ENCODE measurements around the gene CHST15. TPM values are rescaled to one million over a fixed set of nuclear protein-coding genes. Genes with fewer than 3 reads are reported as not detected.

The CHST15 gene
- total RNA-seq, 2 donors from 2014 or later, result 0.95 TPM; not detected in 1

- no peaks in the 10 kb centered on the region for H3K4me1 Mint-ChIP-seq (ENCODE audit: low read depth in 2 of 2)
- no peak overlapping the region for H3K27ac Mint-ChIP-seq
- H3K4me3 Mint-ChIP-seq, result no peak overlapping the region
- ATAC-seq, result no peak
- no peaks in the 10 kb centered on the region for H3K9me3 Mint-ChIP-seq
- no peaks in the 10 kb centered on the region for H3K36me3 Mint-ChIP-seq
- H3K27me3 Mint-ChIP-seq, result peaks cover 22 to 29% of the 10 kb centered on the region in 2 donors
- DNase-seq (ENCODE audit: low spot score), result no peak
These were observed 5.4 kb downstream of the CHST15 start for GRCh38 chr10:124087672-124088634.

GRCh38 chr10:124086787-124087671, 6.4 kb downstream of the CHST15 start:
- ATAC-seq (no peak), DNase-seq (ENCODE audit: low spot score) (no peak)
- H3K9me3 Mint-ChIP-seq, result no peaks in the 10 kb centered on the region
- peaks cover 22 to 29% of the 10 kb centered on the region in 2 donors for H3K27me3 Mint-ChIP-seq
- H3K27ac Mint-ChIP-seq, result no peak overlapping the region
- no peaks in the 10 kb centered on the region for H3K36me3 Mint-ChIP-seq
- H3K4me1 Mint-ChIP-seq (ENCODE audit: low read depth in 2 of 2), result no peaks in the 10 kb centered on the region
- no peak overlapping the region for H3K4me3 Mint-ChIP-seq

GRCh38 chr10:124086097-124086710, 7.2 kb downstream of the CHST15 start:
- H3K27me3 Mint-ChIP-seq, result peaks cover 20 to 24% of the 10 kb centered on the region in 2 donors
- H3K36me3 Mint-ChIP-seq, result no peaks in the 10 kb centered on the region
- no peak for DNase-seq (ENCODE audit: low spot score)
- no peak for ATAC-seq
- no peak overlapping the region for H3K27ac Mint-ChIP-seq
- H3K4me1 Mint-ChIP-seq (ENCODE audit: low read depth in 2 of 2), result no peaks in the 10 kb centered on the region
- no peaks in the 10 kb centered on the region for H3K9me3 Mint-ChIP-seq
- H3K4me3 Mint-ChIP-seq, result no peak overlapping the region

DNA sequence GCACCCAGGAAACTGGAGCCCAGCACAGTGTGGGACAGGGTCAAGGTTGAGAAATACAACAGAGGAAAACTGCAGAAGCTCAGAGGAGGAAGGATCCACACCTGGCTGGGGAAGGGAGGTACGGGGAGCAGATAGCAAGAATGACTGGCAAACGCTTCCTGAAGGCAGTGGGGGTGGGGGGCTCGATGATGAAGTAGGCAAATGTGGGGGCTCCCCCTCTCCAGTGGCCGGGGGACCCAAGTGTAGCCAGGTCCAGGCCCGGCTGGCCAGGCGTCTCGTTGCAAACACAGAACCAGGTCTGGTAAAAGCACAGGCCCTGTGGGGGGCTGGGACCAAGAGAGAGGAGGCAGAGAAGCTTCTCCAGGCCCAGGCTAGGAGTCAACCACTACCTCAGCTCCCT, 7.7 kb downstream of the CHST15 start:
- DNase-seq (ENCODE audit: low spot score), result no peak
- no peak for ATAC-seq
- Mint-ChIP-seq H3K27ac (no peak overlapping the region), H3K4me1 (ENCODE audit: low read depth in 2 of 2) (no peaks in the 10 kb centered on the region), H3K36me3 (no peaks in the 10 kb centered on the region), H3K27me3 (peaks cover 15 to 19% of the 10 kb centered on the region in 2 donors), H3K9me3 (no peaks in the 10 kb centered on the region), H3K4me3 (no peak overlapping the region)

- peaks cover 10 to 14% of the 10 kb centered on the region in 2 donors for H3K27me3 Mint-ChIP-seq
- DNase-seq (ENCODE audit: low spot score) (no peak), ATAC-seq (no peak)
- H3K27ac Mint-ChIP-seq, result no peak overlapping the region
- no peak overlapping the region for H3K4me3 Mint-ChIP-seq
- H3K4me1 Mint-ChIP-seq (ENCODE audit: low read depth in 2 of 2), result no peaks in the 10 kb centered on the region
- no peaks in the 10 kb centered on the region for H3K9me3 Mint-ChIP-seq
- H3K36me3 Mint-ChIP-seq, result no peaks in the 10 kb centered on the region
These were observed 8.7 kb downstream of the CHST15 start for GRCh38 chr10:124084708-124085107.

GRCh38 chr10:124083740-124084397, 9.5 kb downstream of the CHST15 start:
- H3K36me3 Mint-ChIP-seq, result no peaks in the 10 kb centered on the region
- DNase-seq (ENCODE audit: low spot score), result no peak
- no peak for ATAC-seq
- no peak overlapping the region for H3K27ac Mint-ChIP-seq
- H3K27me3 Mint-ChIP-seq, result peaks cover 7 to 13% of the 10 kb centered on the region in 2 donors
- H3K4me3 Mint-ChIP-seq, result no peak overlapping the region
- no peaks in the 10 kb centered on the region for H3K4me1 Mint-ChIP-seq (ENCODE audit: low read depth in 2 of 2)
- H3K9me3 Mint-ChIP-seq, result no peaks in the 10 kb centered on the region

GRCh38 chr10:124083047-124083739, 10.2 kb downstream of the CHST15 start:
- H3K4me3 Mint-ChIP-seq, result no peak overlapping the region
- H3K9me3 Mint-ChIP-seq, result no peaks in the 10 kb centered on the region
- ATAC-seq, result no peak
- H3K27ac Mint-ChIP-seq, result no peak overlapping the region
- DNase-seq (ENCODE audit: low spot score), result no peak
- no peaks in the 10 kb centered on the region for H3K4me1 Mint-ChIP-seq (ENCODE audit: low read depth in 2 of 2)
- H3K27me3 Mint-ChIP-seq, result peaks cover under 1 to 6% of the 10 kb centered on the region in 2 donors
- H3K36me3 Mint-ChIP-seq, result no peaks in the 10 kb centered on the region

DNA sequence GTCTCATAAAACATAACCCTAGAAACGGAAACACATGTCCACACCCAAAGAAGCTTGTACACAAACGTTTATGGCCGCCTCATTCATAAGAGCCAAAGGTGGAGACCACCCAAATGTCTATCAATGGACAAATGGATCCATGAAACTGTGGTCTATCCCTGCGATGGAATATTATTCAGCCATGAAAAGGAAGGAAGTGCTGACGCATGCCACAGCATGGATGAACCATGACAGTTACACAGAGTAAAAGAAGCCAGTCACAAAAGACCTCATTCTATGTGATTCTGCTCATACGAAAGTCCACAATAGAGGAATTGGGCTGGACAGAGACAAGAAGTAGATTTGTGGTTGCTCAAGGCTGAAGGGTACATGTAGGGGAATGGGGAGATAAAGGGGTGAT, 10.8 kb downstream of the CHST15 start:
- no peak for ATAC-seq
- DNase-seq (ENCODE audit: low spot score), result no peak
- H3K9me3 Mint-ChIP-seq, result no peaks in the 10 kb centered on the region
- H3K4me1 Mint-ChIP-seq (ENCODE audit: low read depth in 2 of 2), result no peaks in the 10 kb centered on the region
- H3K4me3 Mint-ChIP-seq, result no peak overlapping the region
- H3K36me3 Mint-ChIP-seq, result no peaks in the 10 kb centered on the region
- peaks cover 0 to 13% of the 10 kb centered on the region in 2 donors for H3K27me3 Mint-ChIP-seq
- no peak overlapping the region for H3K27ac Mint-ChIP-seq

DNA sequence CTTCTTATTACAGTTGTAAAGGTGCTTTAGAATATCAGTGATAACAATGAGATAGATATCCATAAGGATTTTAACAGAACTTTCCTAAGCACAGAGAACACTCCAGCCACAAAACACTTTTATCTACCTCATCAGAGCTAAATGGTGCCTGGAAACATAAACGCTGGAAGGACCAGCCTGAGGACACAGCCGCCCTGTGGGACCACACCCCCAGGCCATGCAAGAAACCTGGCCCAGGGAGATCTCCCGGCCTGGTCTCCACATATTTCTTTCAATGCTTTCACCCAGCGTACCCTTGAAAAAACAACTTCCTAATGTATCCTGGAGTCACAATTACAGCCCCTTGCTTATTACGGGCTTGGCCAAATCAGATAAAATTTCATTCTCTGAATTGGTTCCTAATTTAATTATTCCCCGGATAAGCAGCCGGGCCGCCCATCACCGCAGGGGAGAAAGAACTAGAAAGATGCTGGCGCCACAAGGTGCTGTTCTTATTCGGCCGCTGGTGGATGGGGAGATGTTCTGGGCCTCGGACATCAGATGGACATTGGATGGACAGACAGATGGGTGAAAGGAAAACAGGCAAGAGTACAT, 11.8 kb downstream of the CHST15 start:
- Mint-ChIP-seq H3K27ac (no peak overlapping the region), H3K4me3 (no peak overlapping the region), H3K27me3 (peaks cover 0 to 13% of the 10 kb centered on the region in 2 donors), H3K9me3 (no peaks in the 10 kb centered on the region), H3K36me3 (no peaks in the 10 kb centered on the region), H3K4me1 (ENCODE audit: low read depth in 2 of 2) (no peaks in the 10 kb centered on the region)
- DNase-seq (ENCODE audit: low spot score) (no peak), ATAC-seq (no peak)

- no peak overlapping the region for H3K27ac Mint-ChIP-seq
- peaks cover 0 to 13% of the 10 kb centered on the region in 2 donors for H3K27me3 Mint-ChIP-seq
- no peaks in the 10 kb centered on the region for H3K4me1 Mint-ChIP-seq (ENCODE audit: low read depth in 2 of 2)
- H3K4me3 Mint-ChIP-seq, result no peak overlapping the region
- H3K36me3 Mint-ChIP-seq, result no peaks in the 10 kb centered on the region
- H3K9me3 Mint-ChIP-seq, result no peaks in the 10 kb centered on the region
- DNase-seq (ENCODE audit: low spot score), result no peak
- no peak for ATAC-seq
These were observed 13.5 kb downstream of the CHST15 start for GRCh38 chr10:124079864-124080263.

GRCh38 chr10:124078714-124079113, 14.7 kb downstream of the CHST15 start:
- DNase-seq (ENCODE audit: low spot score) (no peak), ATAC-seq (no peak)
- Mint-ChIP-seq H3K4me1 (ENCODE audit: low read depth in 2 of 2) (peaks cover 4 to 5% of the 10 kb centered on the region in 2 donors), H3K9me3 (no peaks in the 10 kb centered on the region), H3K36me3 (no peaks in the 10 kb centered on the region), H3K27me3 (peaks cover 3 to 20% of the 10 kb centered on the region in 2 donors), H3K27ac (no peak overlapping the region), H3K4me3 (no peak overlapping the region)

DNA sequence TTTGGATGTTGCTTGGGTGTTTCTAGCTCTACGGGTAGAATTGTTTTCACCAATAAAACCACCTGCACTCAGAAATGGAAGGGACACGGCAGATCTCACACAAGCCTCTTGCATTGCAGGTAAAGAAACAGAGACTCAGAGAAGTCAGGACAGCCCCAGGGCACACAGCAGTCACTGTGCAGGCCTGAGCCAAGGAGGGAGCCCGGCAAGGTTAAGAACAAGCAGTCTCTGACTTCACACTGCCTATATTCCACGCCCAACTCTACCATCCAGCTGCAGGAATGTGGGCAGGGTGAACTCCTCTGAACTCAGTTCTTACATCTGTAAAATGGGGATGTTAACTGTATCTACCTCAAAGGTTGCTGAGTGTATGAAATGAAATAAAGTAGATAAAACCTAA, 15.4 kb downstream of the CHST15 start:
- DNase-seq (ENCODE audit: low spot score), result no peak
- no peak for ATAC-seq
- Mint-ChIP-seq H3K9me3 (no peaks in the 10 kb centered on the region), H3K4me1 (ENCODE audit: low read depth in 2 of 2) (peaks cover 4 to 5% of the 10 kb centered on the region in 2 donors), H3K36me3 (no peaks in the 10 kb centered on the region), H3K4me3 (no peak overlapping the region), H3K27ac (no peak overlapping the region), H3K27me3 (peaks cover 3 to 24% of the 10 kb centered on the region in 2 donors)

Data from natural killer cell treated with Interleukin-12 subunit alpha and Interleukin-12 subunit beta and Interleukin-15 and Interleukin-18, amount 100 ng/mL, for 72 hours (primary cell).